IPS-NIHi7 (cell line): Measurements from ENCODE around the gene USP34.
"Not testable (repeated sequence)": the region's sequence is repeated elsewhere in the genome, so short reads cannot be mapped to it uniquely, and the experiment has no call there.

Source experiments
- DNase-seq: peaks from one replicate; pipeline ENCODE4 v3.0.0; 2012; ENCODE audit warnings: mixed read lengths; ENCODE audit errors: extremely low spot score

The USP34 gene

DNA sequence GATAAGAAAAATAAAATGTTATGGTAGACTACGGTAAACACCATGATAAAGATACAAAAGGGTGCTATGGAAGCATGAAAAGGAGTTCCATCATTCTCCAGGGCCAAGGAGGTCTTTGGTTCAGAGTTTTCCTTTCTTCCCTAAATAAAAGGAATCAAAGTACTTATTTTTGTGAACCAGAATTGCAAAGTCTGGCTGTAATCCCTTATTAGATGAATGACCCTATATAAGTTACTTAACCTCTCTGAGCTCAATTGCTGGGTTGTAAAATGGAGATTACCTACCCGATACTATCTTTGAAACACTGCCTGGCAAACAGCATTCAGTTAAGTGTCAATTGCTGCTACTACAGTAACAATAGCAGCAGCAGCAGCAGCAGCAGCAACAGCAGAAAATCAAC is 218.9 kb downstream of the USP34 start:
- DNase-seq = no peak

DNA sequence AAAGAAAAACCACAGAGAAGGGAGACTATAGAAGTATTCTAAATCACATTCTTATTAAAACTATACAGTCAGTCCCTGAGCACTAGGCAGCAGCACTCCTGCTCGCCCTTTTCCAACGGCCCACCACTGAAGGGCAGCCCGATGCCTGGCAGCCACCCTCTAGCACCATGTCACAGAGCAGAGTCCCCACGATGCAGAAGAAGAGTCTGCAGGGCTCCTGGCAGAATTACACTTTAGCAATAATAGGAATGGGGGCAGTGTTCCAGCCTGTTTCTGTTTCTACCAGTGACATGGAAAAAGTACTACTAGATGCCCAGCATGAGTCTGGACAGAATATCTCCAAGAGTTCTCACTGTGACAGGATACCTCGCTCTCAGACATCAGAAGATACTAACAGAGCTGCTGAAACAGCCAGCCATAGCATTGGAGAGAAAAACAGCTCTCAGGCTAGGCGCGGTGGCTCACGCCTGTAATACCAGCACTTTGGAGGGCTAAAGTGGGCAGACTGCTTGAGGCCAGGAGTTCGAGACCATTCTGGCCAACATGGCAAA is 221.3 kb downstream of the USP34 start:
- no peak for DNase-seq

DNA sequence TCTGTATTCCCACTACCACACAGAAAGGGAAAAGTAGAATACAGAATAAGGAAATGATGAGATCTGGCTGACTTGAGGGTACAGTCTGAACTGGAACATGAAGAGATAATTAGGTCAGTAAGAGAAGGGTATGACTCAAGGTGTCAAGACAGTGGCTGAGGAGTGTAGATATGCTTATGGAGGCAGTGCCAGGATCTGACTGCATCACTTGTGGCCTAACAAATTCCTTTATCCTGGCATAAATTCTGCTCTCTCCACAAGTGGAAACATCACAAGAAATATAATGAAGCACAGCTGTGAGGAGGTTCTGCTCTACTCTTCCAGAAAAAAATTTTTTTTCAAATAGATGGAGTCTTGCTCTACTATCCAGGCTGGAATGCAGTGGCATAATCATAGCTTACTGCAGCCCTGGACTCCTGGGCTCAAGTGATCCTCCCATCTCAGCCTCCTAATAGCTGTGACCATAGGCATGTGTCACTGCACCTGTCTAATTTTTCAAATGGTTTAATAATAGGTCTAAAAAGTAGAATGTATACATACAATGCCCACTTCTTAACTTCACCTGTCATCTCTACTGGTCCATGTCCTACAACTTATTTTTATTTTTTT is 223.6 kb downstream of the USP34 start:
- DNase-seq = no peak

DNA sequence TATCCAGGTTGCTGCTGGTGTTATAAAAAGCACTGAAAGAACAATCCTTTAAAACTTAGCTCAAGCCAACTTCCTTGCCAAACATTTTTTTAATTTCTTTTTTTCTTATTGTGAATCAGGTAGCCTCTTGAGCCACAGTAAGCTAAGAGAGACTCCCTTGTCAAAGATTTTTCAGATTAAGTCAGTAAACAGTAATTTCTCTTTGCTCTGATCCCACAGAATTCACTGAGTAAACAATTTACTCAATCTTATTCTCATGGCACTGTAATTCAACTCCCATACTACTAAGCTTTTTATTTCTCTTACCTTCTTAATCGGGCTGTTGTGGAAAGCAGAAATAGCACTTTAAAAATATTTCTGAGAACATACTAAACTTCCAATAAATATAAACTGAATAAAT is 226.2 kb downstream of the USP34 start:
- no peak for DNase-seq

DNA sequence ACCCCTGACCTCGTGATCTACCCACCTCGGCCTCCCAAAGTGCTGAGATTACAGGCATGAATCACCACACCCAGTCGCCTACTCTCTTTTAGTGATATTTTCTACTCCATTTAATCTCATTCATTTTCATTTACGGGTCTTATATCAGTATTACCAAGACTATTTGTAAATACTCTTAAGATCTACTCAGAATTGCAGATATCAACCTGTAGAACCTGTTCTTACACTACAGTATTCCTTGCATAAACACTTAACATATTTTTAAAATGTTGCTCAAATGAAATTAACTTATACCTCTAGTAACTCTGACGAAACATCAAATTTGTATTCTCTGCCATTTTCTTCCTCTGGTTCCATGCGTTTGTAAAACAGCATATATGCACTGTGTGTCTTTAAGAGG is 229.6 kb downstream of the USP34 start:
- no peak for DNase-seq

DNA sequence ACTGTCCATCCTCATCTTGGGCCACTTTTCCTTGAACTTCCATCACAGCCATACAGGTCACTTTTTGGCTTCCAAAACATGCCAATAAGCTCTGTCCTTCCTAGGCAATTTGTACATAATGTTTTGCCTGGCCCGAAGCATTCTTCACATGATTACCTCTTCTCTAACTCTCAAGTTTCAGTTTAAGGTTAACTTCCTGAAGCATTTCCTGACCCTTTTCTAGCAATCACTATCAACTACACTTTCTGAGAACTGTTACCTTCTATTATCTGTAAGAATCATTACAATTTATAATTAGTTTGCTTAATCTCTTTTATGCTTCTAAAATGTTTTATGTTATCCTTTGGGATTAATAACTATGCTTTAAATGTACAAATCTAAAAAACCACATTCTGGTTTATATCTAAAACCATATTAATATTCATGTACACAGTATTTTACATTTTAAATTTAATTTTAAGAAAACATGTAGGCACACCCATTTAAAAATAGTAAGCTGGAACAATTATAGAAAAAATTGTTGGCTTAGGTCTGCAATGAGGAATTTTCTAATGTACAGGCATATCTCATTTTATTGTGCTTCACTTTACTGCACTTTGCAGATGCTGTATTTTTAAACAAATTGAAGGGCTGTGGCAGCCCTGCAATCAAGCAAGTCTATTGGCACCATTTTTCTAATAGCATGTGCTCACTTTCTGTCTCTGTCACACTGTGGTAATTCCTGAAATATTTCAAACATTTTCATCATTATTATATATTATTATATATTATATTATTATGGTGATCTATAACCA is 232.5 kb downstream of the USP34 start:
- no peak for DNase-seq

DNA sequence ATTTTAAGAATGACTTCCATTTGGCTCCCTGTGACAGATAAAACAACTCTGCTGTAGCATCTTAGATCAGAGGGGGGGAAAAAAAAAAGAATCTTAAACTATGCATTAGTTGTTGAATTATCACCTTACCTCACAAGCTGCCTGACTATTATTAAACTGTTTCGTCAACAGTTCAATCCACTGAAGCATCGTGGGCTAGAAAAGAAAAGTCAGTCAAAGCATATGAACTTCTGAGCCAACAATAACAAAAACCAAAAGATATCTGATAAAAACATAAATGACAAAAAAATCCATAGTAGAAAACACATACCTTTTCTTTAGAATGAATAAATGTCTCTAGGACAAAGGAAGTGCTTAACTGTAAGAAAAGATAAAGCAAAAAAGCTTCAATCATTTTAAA is 235.2 kb downstream of the USP34 start:
- no peak for DNase-seq

DNA sequence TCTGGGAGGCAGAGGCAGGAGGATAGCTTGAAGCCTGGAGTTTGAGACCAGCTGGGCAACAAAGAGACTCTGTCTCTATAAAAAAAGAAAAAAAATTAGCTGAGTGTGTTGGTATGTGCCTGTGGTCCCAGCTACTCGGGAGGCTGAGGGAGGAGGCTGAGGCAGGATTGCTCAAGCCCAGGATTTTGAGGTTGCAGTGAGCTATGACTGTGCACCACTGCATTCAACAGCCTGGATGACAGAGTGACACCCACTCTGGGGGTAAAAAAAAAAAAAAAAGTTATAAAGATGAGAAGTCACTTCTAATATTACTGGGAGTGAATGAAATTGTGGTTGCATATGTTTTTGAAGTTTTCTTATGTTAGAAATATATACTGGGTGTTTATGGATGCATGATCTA is 237.3 kb downstream of the USP34 start:
- no peak for DNase-seq

DNA sequence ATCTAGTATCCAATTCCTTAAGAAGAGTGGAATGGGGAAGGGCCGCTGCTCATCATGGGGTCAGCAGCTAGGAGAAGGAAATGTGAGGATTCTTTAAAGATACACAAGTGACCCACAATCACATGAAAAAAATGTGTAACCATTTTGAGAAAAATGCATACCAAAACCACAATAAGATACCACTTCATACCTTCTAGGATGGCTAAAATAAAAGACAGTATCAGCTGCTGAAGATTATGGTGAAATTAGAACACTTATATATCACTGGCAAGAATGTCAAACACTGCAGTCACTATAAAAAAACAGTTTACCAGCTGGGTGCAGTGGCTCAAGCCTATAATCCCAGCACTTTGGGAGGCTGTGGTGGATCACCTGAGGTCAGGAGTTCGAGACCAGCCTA is 241.0 kb downstream of the USP34 start:
- DNase-seq = no peak

DNA sequence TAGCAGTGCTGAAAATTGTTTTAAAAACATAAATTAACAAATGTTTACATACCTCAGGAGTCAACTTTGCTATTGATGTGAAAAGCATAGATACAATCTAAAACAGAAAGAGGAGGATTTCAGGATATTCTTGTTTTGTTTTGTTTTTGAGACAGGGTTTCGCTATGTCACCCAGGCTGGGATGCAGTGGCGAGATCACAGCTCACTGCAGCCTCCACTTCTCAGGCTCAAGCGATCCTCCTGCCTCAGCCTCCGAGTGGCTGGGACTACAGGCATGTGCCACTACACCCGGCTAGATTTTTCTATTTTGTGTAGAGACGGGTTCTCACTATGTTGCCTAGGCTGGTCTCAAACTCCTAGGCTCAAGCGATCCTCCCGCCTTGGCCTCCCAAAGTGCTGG is 248.3 kb downstream of the USP34 start:
- DNase-seq = no peak

DNA sequence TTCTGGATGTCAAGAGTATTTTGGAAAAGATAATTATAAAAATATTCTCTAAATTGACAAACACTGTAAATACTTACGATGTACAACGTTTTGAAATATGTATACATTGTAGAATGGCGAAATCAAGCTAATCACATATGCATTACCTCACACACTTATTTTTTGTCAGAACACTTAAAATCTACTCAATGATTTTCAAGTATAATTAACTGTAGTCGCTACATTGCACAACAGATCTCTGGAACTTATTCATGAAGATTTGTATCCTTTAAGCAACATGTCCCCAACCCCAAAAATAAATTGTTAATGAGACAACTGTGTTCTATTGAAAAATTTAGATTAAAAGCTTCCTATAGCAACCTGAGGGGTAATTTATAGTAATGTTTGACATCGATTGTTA is 249.1 kb downstream of the USP34 start:
- DNase-seq = no peak

DNA sequence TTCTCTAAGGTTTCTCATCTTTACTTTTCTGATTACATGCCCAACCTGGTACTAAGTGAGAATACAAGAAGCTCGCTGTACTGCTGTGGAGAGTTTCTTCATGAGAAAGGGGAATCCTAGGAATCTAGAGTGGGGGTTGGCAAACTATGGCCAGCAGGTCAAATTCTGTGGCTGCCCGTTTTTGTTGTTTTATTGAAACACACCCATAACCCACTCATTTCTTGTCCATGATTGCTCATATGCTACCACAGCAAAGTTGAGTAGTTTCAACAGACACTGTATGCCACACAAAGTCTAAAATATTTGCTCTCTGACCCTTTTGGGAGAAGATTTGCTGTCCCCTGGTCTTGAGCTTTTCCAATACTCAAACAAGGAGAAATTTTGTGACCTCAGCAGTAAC is 250.1 kb downstream of the USP34 start:
- DNase-seq = no peak

DNA sequence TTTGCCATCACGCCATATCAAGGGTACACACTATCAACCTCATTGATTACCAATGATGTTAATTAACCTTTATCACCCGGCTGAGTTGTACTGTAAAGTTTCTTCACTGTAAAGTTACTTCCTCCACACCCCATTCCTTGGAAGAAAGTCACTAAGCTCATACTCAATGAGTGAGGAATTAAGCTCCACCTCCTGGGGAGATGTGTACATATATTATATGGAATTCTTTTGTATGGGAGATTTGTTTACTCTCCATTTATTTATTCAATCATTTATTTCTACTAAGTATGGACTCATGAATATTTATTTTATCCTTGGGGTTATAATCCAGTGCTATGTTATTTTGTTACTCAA is 252.1 kb downstream of the USP34 start:
- no peak for DNase-seq

DNA sequence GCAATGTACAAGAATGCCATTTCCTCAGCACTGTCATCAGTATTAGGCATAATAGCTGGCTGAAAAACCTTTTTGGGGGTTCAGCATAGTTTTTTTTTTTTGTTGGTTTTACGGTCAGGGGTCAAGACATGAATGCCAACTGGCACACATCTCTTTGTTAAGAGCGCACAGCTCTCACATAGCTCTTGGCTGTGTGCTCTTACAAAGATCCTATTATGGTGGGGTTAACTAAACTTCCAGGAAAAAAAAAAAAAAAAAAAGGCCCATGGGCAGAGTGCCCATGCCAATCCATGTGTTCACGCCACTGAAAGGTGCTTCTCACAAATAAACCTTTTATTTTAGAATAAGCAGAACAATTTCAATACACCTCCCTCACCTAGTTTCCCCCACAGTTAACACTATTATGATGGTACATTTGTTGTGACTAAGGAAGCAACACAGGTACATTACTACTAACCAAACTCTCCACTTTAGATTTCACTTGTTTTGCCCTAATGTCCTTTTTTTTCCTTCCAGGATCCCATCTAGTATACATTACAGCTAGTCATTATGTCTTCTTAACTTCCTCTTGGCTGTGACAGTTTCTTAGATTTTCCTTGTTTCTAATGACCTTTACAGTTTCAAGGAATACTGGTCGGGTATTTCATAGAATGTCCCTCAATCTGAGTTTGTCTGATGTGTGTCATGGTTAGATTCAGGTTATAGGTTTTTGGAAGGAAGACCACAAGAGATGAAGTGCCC is 252.6 kb downstream of the USP34 start:
- DNase-seq = no peak

DNA sequence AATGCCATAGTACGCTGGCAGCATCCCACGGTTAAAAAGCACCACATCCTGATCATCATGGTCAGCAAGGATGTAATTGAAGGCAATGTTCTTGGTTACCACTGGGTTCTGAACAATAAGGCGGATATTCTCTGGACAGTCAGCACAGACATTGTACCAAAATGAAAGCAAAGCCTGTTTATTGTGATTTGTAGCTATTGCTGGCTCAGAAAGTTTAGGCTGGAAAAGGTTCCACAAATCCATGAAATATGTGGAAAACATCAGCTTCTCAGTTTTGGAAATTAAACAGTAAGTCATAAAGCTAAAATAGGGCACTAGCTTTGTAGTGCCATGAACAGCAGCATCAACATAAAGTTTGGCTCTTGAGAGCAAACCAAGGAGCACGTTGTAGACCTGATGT is 256.7 kb downstream of the USP34 start:
- no peak for DNase-seq

DNA sequence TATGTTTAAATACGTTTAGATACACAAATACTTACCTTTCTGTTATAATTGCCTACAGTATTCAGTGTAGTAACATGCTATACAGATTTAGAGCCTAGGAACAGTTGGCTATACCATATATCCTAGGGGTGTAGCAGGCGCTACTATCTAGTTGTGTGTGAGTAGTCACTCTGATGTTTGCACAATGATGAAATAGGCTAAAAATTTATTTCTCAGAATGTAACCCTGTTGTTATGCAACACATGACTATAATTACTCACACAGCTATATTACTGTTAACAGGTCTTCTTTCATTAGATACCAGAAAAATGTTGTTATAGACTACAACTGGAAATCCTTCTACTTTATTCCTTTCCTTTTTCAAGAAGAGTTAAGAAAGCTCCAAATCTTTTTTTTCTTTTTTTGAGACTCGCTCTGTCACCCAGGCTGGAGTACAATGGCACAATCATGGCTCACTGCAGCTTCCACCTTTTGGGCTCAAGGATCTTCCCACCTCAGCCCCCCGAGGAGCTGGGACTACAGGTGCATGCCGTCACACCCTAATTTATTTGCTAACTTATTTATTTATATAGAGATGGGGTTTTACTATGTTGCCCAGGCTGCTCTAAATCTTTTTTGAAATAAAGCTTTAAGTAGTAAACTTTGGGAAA is 260.4 kb downstream of the USP34 start:
- DNase-seq = no peak

DNA sequence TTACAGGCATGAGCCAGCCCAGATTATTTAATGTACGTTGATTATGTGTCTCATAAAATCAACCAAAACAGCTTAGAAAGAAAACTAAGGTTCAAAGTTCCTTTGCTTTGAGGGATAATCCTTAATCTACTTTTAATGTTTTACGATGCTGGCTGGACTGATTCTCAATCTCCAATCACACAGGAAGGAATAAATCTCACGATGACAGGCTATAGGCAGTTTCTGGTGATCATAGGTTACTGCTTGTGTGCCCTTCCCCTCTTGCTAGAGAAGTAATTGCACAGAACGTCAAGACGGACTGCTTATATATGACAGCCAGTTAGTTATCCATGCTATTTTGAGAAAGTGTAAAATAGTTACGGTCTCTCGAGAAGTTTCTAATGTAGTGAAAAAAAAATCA is 265.8 kb downstream of the USP34 start:
- DNase-seq = no peak

DNA sequence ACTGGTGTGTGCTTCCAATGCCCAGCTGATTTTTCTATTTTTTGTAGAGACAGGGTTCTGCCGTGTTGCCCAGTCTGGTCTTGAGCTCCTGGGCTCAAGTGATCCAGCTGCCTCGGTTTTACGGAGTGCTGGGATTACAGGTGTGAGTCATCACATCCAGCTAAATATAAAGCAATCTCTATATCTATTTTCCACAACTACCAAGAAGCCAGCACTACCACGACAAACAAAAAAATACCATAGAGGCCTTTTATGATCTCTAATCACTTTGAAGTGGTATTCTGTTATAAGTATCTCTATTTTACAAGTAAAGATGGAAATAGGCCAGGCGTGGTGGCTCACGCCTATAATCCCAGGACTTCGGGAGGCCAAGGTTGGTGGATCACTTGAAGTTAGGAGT is 274.2 kb downstream of the USP34 start:
- no peak for DNase-seq

DNA sequence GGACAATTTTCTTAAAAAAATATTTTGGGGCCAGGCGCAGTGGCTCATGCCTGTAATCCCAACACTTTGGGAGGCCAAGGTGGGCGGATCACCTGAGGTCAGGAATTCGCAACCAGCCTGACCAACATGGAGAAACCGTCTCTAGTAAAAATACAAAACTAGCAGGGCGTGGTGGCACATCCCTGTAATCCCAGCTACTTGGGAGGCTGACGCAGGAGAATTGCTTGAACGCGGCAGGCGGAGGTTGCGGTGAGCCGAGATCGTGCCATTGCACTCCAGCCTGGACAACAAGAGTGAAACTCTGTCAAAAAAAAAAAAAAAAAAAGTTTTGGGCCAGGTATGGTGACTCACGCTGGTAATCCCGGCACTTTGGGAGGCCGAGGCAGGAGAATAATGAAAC is 276.2 kb downstream of the USP34 start:
- DNase-seq = not testable (repeated sequence)

DNA sequence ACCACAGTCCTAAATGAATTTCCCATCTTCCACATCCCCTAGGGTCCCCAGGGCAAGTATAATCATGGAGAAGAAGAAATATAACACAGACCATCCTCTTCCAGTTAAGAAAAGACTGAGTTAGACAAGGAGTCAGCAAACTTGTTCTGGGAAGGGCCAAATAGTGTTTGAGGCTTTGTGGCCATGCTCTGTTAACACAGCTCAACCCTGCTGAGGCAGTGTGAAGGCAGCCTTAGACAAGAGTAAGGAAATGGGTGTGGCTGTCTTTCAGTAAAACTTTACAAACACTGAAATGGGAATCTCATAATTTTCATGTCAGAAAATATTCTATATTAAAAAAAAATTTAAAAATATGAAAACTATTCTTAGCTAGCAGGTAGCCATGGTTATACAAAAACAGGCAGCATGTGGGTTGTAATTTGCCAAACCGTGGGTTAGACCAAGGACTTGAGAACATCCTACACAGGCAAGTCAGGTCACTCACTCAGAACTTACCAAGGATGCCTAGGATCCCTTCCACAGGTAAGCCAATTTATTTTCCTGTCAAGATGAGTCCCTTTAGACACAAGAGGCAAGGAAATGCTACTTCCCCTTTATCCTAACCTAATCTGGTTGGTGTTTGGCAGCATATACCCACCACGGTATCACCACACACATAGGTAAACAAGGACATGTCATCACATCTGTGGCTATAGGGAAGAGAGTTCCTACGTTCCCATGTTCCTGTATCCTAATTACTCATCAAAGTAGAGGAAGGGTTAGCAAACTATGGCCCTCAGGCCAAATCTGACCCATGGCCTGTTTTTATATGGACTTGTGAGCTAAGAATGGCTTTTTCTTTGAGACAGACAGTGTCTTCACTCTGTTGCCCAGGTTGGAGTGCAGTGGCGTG is 277.0 kb downstream of the USP34 start:
- no peak for DNase-seq

DNA sequence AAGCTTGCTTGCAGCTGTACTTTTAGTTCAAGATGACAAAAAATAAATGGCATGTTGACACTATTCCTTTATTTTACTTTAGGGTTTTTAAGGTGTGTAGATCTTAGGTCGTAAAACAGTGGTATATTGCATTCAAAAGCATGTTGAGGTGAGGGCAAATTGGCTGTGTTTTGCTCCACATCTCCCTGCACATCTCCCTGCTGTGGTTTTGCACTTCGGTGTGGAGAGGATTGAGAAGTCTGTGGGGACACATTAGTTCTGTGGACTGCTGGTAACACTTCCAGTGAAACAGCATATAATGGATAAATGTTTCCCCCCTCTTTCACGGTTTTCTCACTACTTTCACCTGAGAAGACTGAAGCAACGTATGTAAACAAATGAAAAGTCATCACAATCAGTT is 283.8 kb downstream of the USP34 start:
- DNase-seq = no peak
